ENCODE data around the gene ODAM. TPM values are rescaled to one million over a fixed set of nuclear protein-coding genes. Genes with fewer than 3 reads are reported as not detected.

Gene ODAM
- total RNA-seq, 4 donors from 2014 or later, result not detected

DNA sequence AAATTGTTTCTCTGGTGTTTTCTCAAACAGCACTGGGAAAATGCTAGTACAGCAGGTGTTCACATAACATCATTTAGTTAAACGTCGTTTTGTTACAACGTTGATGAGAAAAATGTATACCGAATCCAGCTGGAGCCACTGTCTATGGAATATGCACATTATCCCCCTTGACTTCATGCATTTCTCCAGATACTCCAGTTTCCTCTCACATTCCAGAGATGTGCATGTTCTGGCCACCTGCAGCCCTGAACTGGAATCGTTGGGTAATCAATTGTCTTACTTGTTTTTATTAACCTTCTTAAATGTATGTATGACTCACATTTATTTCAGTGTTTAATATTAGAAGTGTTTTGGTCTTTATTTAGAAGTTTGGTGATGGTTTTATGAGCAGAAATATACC lies 18.4 kb upstream of the ODAM start:
- no peak overlapping the region for H3K4me3 ChIP-seq
- 39% methylated on average over 5 of the region's 5 CpGs for WGBS
- no peaks in the 10 kb centered on the region for H3K9me3 ChIP-seq
- no peaks in the 10 kb centered on the region for H3K27me3 ChIP-seq
- no peaks in the 10 kb centered on the region for H3K36me3 ChIP-seq
- H3K27ac ChIP-seq, result no peak overlapping the region
- TF ChIP-seq POLR2A (IDR thresholded peaks at IDR 0.05) (no peak), EP300 (IDR thresholded peaks at IDR 0.05) (no peak), POLR2AphosphoS5 (IDR thresholded peaks at IDR 0.05) (no peak)
- TF ChIP-seq, protein P1, sequence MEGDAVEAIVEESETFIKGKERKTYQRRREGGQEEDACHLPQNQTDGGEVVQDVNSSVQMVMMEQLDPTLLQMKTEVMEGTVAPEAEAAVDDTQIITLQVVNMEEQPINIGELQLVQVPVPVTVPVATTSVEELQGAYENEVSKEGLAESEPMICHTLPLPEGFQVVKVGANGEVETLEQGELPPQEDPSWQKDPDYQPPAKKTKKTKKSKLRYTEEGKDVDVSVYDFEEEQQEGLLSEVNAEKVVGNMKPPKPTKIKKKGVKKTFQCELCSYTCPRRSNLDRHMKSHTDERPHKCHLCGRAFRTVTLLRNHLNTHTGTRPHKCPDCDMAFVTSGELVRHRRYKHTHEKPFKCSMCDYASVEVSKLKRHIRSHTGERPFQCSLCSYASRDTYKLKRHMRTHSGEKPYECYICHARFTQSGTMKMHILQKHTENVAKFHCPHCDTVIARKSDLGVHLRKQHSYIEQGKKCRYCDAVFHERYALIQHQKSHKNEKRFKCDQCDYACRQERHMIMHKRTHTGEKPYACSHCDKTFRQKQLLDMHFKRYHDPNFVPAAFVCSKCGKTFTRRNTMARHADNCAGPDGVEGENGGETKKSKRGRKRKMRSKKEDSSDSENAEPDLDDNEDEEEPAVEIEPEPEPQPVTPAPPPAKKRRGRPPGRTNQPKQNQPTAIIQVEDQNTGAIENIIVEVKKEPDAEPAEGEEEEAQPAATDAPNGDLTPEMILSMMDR (IDR thresholded peaks at IDR 0.05), result no peak
- DNase-seq (ENCODE audit: low spot score in 2 of 2), result no peak
- no peaks in the 10 kb centered on the region for H3K4me1 ChIP-seq

- no peaks in the 10 kb centered on the region for H3K9me3 ChIP-seq
- no peak overlapping the region for H3K4me3 ChIP-seq
- 90% methylated on average over 5 of the region's 5 CpGs for WGBS
- H3K27ac ChIP-seq, result no peak overlapping the region
- no peak for DNase-seq (ENCODE audit: low spot score in 2 of 2)
- no peaks in the 10 kb centered on the region for H3K27me3 ChIP-seq
- no peaks in the 10 kb centered on the region for H3K36me3 ChIP-seq
- no peaks in the 10 kb centered on the region for H3K4me1 ChIP-seq
- TF ChIP-seq, protein P1 (IDR thresholded peaks at IDR 0.05), result no peak
- TF ChIP-seq POLR2A (IDR thresholded peaks at IDR 0.05) (no peak), POLR2AphosphoS5 (IDR thresholded peaks at IDR 0.05) (no peak)
These were observed 17.4 kb upstream of the ODAM start for GRCh38 chr4:70178075-70178660.

DNA sequence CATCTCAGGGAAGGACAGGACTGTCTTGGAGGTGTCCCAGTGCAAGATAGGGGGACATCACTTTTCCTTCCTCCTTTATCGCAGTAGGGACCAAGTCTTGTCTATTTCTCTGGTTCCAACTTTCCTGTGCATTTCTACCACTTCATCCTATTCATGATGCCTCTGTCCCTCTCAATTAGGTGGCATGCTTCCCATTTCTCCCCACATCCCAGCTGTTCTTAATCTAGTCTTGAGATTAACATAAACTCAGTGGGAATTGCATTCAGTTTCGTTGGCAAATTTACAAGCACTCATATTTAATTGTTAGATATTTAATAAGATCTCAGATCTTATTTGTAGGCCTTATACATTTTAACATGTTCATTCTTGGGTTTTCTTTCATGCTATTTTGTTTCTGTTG lies 15.7 kb upstream of the ODAM start:
- 58% methylated on average over 2 of the region's 2 CpGs for WGBS
- no peaks in the 10 kb centered on the region for H3K27me3 ChIP-seq
- TF ChIP-seq EP300 (IDR thresholded peaks at IDR 0.05) (no peak), POLR2AphosphoS5 (IDR thresholded peaks at IDR 0.05) (no peak), POLR2A (IDR thresholded peaks at IDR 0.05) (no peak)
- TF ChIP-seq, protein P1 (IDR thresholded peaks at IDR 0.05), result no peak
- no peak overlapping the region for H3K4me3 ChIP-seq
- H3K27ac ChIP-seq, result no peak overlapping the region
- no peaks in the 10 kb centered on the region for H3K9me3 ChIP-seq
- H3K36me3 ChIP-seq, result no peaks in the 10 kb centered on the region
- no peaks in the 10 kb centered on the region for H3K4me1 ChIP-seq
- DNase-seq (ENCODE audit: low spot score in 2 of 2), result no peak

DNA sequence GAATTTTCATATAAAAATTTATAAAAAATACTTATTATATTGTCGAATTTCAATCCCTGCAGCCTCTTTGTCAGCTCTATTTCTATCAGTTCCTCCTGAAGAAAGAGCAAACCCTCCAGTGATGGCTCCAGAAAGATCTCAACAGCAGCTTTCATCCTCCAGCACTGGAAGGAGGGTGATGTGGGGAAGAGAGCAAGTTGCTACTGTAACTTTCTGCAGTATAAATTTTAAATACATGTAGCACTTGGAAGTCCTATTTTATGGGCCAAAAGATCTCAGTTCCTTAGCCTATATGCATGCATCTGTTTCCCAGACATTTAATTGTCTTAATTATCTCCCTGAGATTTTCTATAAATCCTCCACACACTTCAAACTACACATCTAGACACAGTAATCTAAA lies 13.7 kb upstream of the ODAM start:
- no peak for DNase-seq (ENCODE audit: low spot score in 2 of 2)
- no peaks in the 10 kb centered on the region for H3K4me1 ChIP-seq
- H3K27ac ChIP-seq, result no peak overlapping the region
- 52% methylated on average over 1 of the region's 1 CpG for WGBS
- no peaks in the 10 kb centered on the region for H3K27me3 ChIP-seq
- TF ChIP-seq, protein P1 (IDR thresholded peaks at IDR 0.05), result no peak
- TF ChIP-seq EP300 (IDR thresholded peaks at IDR 0.05), result no peak
- TF ChIP-seq POLR2AphosphoS5 (IDR thresholded peaks at IDR 0.05), result no peak
- TF ChIP-seq POLR2A (IDR thresholded peaks at IDR 0.05), result no peak
- no peak overlapping the region for H3K4me3 ChIP-seq
- H3K9me3 ChIP-seq, result no peaks in the 10 kb centered on the region
- no peaks in the 10 kb centered on the region for H3K36me3 ChIP-seq

- no peak overlapping the region for H3K4me3 ChIP-seq
- DNase-seq (ENCODE audit: low spot score in 2 of 2), result no peak
- TF ChIP-seq, protein P1 (IDR thresholded peaks at IDR 0.05), result no peak
- TF ChIP-seq EP300 (IDR thresholded peaks at IDR 0.05) (no peak), POLR2AphosphoS5 (IDR thresholded peaks at IDR 0.05) (no peak), POLR2A (IDR thresholded peaks at IDR 0.05) (no peak)
These were observed 12.9 kb upstream of the ODAM start for GRCh38 chr4:70182517-70183167.

More at GRCh38 chr4:70182517-70183167, 12.9 kb upstream of the ODAM start:
- Histone ChIP-seq H3K27me3 (no peaks in the 10 kb centered on the region), H3K4me1 (no peaks in the 10 kb centered on the region), H3K9me3 (no peaks in the 10 kb centered on the region), H3K36me3 (no peaks in the 10 kb centered on the region), H3K27ac (no peak overlapping the region)
- whole genome bisulfite sequencing, result 32% methylated on average over 2 of the region's 2 CpGs
